Measurements from ENCODE around the gene SFRP2.

- TF ChIP-seq POLR2A (IDR thresholded peaks at IDR 0.05; ENCODE audit: low read depth, low read length), result no peak
- TF ChIP-seq CTCF (conservative IDR thresholded peaks at IDR 0.05; ENCODE audit: low read depth, low read length), result no peak
Measured at GRCh38 chr4:153780876-153781275, 8.0 kb downstream of the SFRP2 start.
